ENCODE measurements around the gene LAPTM5.

GRCh38 chr1:30756545-30757351 lies 826 bp downstream of the LAPTM5 start:
- TF ChIP-seq SP1 (IDR thresholded peaks at IDR 0.05) = no peak
- no peak for TF ChIP-seq L3MBTL2 (conservative IDR thresholded peaks at IDR 0.05)
- TF ChIP-seq BHLHE40 (IDR thresholded peaks at IDR 0.05; ENCODE audit: borderline replicate concordance) = no peak

All from HEK293T (cell line).